ENCODE data around the gene LSM14A. TPM values are rescaled to one million over a fixed set of nuclear protein-coding genes. Genes with fewer than 3 reads are reported as not detected.

Gene LSM14A
- total RNA-seq, 1 donor from 2014 or later = 63.7 TPM

Other genes starting within 250 kb of the LSM14A start
- 8.4 and 9.8 TPM in 2 replicates for gene GARRE1, start 82.0 kb downstream of the LSM14A start, total RNA-seq
- 111 and 124 TPM in 2 replicates for gene GPI, start 192.7 kb downstream of the LSM14A start, total RNA-seq
- 23.9 and 28.3 TPM in 2 replicates for gene PDCD2L, start 231.9 kb downstream of the LSM14A start, total RNA-seq

All from myocyte (in vitro differentiated cells).